ENCODE results near the gene ABCA12.
"Not testable (repeated sequence)": the region's sequence is repeated elsewhere in the genome, so short reads cannot be mapped to it uniquely, and the experiment has no call there.

The ABCA12 gene

GRCh38 chr2:215138479-215138878 lies at the start of gene ABCA12:
ABCA12 (minus strand) TSS chr2:215138626; CDS start chr2:215138208, 418 bp downstream.
- no peak for DNase-seq (ENCODE audit: low spot score)

GRCh38 chr2:215188078-215188477 lies 49.7 kb upstream of the ABCA12 start:
- no peak for DNase-seq (ENCODE audit: low spot score)

- DNase-seq (ENCODE audit: low spot score): no peak
Measured at GRCh38 chr2:215186021-215186420, 47.6 kb upstream of the ABCA12 start.

GRCh38 chr2:215178121-215178520 lies 39.7 kb upstream of the ABCA12 start:
- no peak for DNase-seq (ENCODE audit: low spot score)

- DNase-seq (ENCODE audit: low spot score): no peak
Measured at GRCh38 chr2:215171796-215172195, 33.4 kb upstream of the ABCA12 start.

GRCh38 chr2:215171151-215171550 lies 32.7 kb upstream of the ABCA12 start:
- DNase-seq (ENCODE audit: low spot score): peak; percentile 26

GRCh38 chr2:215166505-215166904 lies 28.1 kb upstream of the ABCA12 start:
- DNase-seq (ENCODE audit: low spot score): not testable (repeated sequence)

- DNase-seq (ENCODE audit: low spot score): not testable (repeated sequence)
Measured at GRCh38 chr2:215163319-215163718, 24.9 kb upstream of the ABCA12 start.

GRCh38 chr2:215161301-215161829 lies 22.9 kb upstream of the ABCA12 start:
- no peak for DNase-seq (ENCODE audit: low spot score)

GRCh38 chr2:215160081-215160480 lies 21.7 kb upstream of the ABCA12 start:
- no peak for DNase-seq (ENCODE audit: low spot score)

GRCh38 chr2:215156453-215156852 lies 18.0 kb upstream of the ABCA12 start:
- DNase-seq (ENCODE audit: low spot score): no peak

- DNase-seq (ENCODE audit: low spot score): no peak
Measured at GRCh38 chr2:215149894-215150293, 11.5 kb upstream of the ABCA12 start.

- DNase-seq (ENCODE audit: low spot score): no peak
Measured at GRCh38 chr2:215149486-215149885, 11.1 kb upstream of the ABCA12 start.

- no peak for DNase-seq (ENCODE audit: low spot score)
Measured at GRCh38 chr2:215149060-215149459, 10.6 kb upstream of the ABCA12 start.

GRCh38 chr2:215145611-215146010 lies 7.2 kb upstream of the ABCA12 start:
- no peak for DNase-seq (ENCODE audit: low spot score)

- DNase-seq (ENCODE audit: low spot score): no peak
Measured at GRCh38 chr2:215144106-215144875, 5.9 kb upstream of the ABCA12 start.

GRCh38 chr2:215143458-215143857 lies 5.0 kb upstream of the ABCA12 start:
- DNase-seq (ENCODE audit: low spot score): no peak

- no peak for DNase-seq (ENCODE audit: low spot score)
Measured at GRCh38 chr2:215141706-215142105, 3.3 kb upstream of the ABCA12 start.

GRCh38 chr2:215140166-215140707 lies 1.8 kb upstream of the ABCA12 start:
- no peak for DNase-seq (ENCODE audit: low spot score)

- DNase-seq (ENCODE audit: low spot score): no peak
Measured at GRCh38 chr2:215137741-215138340, 585 bp downstream of the ABCA12 start.

- DNase-seq (ENCODE audit: low spot score): no peak
Measured at GRCh38 chr2:215137329-215137686, 1.1 kb downstream of the ABCA12 start.

GRCh38 chr2:215136669-215137328 lies 1.6 kb downstream of the ABCA12 start:
- no peak for DNase-seq (ENCODE audit: low spot score)

- no peak for DNase-seq (ENCODE audit: low spot score)
Measured at GRCh38 chr2:215120401-215120800, 18.0 kb downstream of the ABCA12 start.

Measured in NAMALWA (cell line).